Thoracic aorta (tissue), 2 donors: Measurements from ENCODE around the gene SLC37A4. TPM values are rescaled to one million over a fixed set of nuclear protein-coding genes. Genes with fewer than 3 reads are reported as not detected.

Source experiments
- ATAC-seq: fragments of 150-250 bp; one replicate; pipeline ENCODE4 v1.8.0; 2017; ENCODE audit warnings: low read depth; ENCODE audit not compliant: insufficient number of reproducible peaks, low FRiP score
- DNase-seq: peaks from one replicate; pipeline ENCODE4 v3.0.0-alpha.2; 2020; ENCODE audit warnings: low spot score
- H3K27ac ChIP-seq, 2 donors: fragments of 200-600 bp; sonication (generic); 1 replicate in 1 of 2; 2 replicates in 1 of 2; pipeline ENCODE4 v1.5.1; 2016; ENCODE audit warnings: mild to moderate bottlenecking in 2 of 2, moderate library complexity in 2 of 2
- H3K27me3 ChIP-seq: fragments of 200-600 bp; sonication (generic); replicated peaks from 2 replicates; pipeline ENCODE4 v1.6.0; 2016; ENCODE audit warnings: mild to moderate bottlenecking; ENCODE audit not compliant: insufficient read depth
- H3K36me3 ChIP-seq: fragments of 200-600 bp; sonication (generic); one replicate; pipeline ENCODE4 v1.5.1; 2016
- H3K4me1 ChIP-seq, 2 donors: fragments of 200-600 bp; sonication (generic); 1 replicate in 1 of 2; 2 replicates in 1 of 2; pipeline versions ENCODE4 v1.5.1 to v1.6.0; 2016; ENCODE audit warnings: low read depth in 2 of 2, mild to moderate bottlenecking in 1 of 2; ENCODE audit not compliant: control insufficient read depth in 1 of 2
- H3K4me3 ChIP-seq: fragments of 200-600 bp; sonication (generic); 2 replicates; pipeline ENCODE4 v1.5.1; 2016; ENCODE audit warnings: mild to moderate bottlenecking
- H3K9me3 ChIP-seq: fragments of 200-600 bp; sonication (generic); 2 replicates; pipeline ENCODE4 v1.5.1; 2016
- total RNA-seq, 2 donors: library from RNA; depleted of rRNA; stranded (reverse); fragments of >200 nt; gene quantifications; one replicate each; pipeline versions ENCODE4 v1.1.0 to v1.2.3, GENCODE V29; 2016
- TF ChIP-seq, protein P1 (sequence below): fragments of 200-600 bp; sonication (generic); IDR thresholded peaks from one replicate; pipeline ENCODE4 v1.5.1; 2019; ENCODE audit warnings: antibody characterized with exemption

The SLC37A4 gene
- total RNA-seq, 2 donors from 2014 or later = 12.5 to 15.0 TPM

DNA sequence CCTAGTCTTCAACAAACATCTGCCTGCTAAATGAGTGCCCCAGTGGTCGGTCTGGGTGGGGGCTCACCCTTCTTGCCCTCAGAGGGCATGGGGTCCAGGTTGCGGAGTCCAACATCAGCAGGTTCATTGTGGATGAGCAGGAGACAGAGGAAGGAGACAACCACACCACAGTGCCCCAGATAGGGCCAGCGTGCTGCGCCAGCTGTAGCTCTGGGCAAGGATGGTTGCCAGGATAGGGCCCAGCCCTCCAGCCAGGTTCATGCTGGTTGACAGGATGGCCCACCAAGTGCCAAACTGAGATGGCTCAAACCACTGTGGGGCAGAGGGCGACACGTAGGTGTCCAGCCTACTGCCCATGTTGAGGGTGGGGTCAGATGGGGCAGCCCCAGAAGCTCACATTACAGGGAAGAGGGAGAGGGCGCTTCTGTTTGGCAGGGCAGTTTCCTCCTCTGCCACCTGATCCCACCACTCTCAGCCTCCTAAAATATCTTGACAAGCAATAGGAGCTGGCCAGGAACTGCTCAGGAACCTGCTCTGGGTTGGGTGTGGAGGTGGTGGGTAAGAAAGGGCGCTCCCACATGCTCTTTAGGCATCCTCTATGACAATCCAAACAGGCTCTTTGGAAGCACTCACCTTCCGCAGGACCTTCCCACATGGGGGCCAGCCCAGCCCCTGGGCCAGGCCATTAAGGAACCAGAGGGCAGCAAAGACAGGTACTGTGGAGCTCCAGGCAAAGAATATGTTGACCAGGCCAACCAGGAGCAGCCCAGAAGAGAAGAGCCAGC is 2.9 kb downstream of the SLC37A4 start:
- no peak overlapping the region for H3K4me3 ChIP-seq
- no peak for ATAC-seq
- no peaks in the 10 kb centered on the region for H3K27me3 ChIP-seq
- H3K4me1 ChIP-seq = peaks cover 8 to 42% of the 10 kb centered on the region in 2 donors
- no peak for DNase-seq
- no peaks in the 10 kb centered on the region for H3K9me3 ChIP-seq
- TF ChIP-seq, protein P1, sequence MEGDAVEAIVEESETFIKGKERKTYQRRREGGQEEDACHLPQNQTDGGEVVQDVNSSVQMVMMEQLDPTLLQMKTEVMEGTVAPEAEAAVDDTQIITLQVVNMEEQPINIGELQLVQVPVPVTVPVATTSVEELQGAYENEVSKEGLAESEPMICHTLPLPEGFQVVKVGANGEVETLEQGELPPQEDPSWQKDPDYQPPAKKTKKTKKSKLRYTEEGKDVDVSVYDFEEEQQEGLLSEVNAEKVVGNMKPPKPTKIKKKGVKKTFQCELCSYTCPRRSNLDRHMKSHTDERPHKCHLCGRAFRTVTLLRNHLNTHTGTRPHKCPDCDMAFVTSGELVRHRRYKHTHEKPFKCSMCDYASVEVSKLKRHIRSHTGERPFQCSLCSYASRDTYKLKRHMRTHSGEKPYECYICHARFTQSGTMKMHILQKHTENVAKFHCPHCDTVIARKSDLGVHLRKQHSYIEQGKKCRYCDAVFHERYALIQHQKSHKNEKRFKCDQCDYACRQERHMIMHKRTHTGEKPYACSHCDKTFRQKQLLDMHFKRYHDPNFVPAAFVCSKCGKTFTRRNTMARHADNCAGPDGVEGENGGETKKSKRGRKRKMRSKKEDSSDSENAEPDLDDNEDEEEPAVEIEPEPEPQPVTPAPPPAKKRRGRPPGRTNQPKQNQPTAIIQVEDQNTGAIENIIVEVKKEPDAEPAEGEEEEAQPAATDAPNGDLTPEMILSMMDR = no peak
- no peak overlapping the region for H3K27ac ChIP-seq
- peaks cover 14% of the 10 kb centered on the region for H3K36me3 ChIP-seq

DNA sequence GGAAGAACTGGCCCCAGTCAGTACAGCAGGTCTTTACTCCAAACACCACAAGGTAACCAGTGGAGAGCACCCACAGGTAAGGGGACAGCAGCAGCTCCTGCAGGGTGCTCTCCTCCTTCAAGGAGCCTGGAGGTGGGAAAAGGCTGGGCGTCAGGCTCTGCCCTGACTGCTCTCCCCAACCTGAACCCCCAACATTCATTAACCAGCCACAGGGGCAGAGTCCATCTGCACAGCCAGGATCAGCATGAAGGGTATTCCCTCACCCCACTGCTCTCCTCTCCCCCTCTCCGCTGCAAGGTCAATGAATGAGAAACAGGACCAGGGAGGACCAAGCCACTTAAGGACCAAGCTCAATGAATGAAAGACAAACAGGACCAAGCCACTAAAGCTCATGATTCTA is 3.7 kb downstream of the SLC37A4 start:
- Histone ChIP-seq H3K36me3 (peaks cover 19% of the 10 kb centered on the region), H3K9me3 (no peaks in the 10 kb centered on the region), H3K27me3 (no peaks in the 10 kb centered on the region), H3K4me1 (peaks cover 8 to 42% of the 10 kb centered on the region in 2 donors), H3K4me3 (no peak overlapping the region), H3K27ac (no peak overlapping the region)
- ATAC-seq (no peak), DNase-seq (no peak)
- TF ChIP-seq, protein P1 = no peak

DNA sequence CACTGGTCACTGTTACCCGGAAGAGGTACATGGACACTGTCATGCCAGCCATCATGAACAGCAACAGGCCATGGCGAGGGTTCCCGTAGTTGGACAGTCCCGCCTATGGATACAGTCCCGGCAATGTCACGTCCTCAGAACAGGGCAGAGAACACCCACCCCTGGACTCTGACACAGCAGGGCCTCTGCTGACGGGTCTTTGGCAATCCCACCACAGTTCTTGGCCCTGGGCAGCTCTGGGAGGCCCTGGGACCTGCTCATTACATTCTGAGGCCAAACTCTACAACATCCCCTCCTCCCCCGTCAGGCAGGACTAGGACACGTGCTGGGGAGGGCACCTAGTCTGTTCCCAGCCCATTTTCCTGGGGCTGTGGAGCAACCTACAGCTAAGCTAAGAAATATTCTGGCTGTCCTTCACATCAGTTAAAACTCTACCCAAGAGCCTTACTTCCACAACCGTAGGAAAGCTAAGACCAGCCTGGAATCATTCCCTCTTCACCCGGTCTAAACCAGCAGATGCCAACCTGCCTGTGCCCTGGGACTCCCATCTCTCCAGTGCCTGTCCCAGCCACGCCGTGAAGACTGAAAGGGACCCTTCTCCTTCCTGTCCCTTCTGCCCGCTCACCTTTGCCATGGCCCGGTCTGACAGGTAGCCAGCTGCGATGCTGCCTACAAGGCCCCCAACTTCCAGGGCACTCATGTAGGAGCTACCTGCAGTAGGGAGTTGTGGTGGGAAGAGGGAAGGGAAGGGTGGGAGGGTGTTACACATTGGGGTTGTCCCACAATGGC is 4.5 kb downstream of the SLC37A4 start:
- peaks cover 26% of the 10 kb centered on the region for H3K36me3 ChIP-seq
- H3K27ac ChIP-seq = peak overlapping the region in 1 of 2 donors; percentile 61
- H3K9me3 ChIP-seq = no peaks in the 10 kb centered on the region
- H3K4me1 ChIP-seq = peaks cover 13 to 45% of the 10 kb centered on the region in 2 donors
- no peak overlapping the region for H3K4me3 ChIP-seq
- ATAC-seq (no peak), DNase-seq (no peak)
- TF ChIP-seq, protein P1 = no peak
- no peaks in the 10 kb centered on the region for H3K27me3 ChIP-seq

DNA sequence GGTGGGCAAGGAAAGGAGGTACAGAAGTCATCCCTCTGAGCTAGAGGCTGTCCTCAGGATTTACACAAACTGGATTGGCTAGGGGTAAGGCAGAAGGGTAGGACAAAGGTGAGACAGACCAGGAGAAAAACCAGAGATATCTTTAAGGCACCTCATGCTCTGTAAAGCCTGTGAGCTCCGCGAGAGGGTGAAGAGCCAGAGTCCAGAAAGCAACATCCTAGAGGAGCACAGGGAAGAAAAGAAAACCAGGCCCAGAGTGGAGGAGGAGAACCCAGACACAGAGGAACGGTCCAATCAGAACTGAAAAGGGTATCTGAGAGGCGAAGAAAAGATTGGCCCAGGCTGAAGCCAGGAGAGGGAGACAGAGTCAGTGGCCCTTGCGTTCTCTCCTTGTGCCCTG is 5.1 kb downstream of the SLC37A4 start:
- Histone ChIP-seq H3K27me3 (no peaks in the 10 kb centered on the region), H3K27ac (peak overlapping the region; percentile 39 to 61), H3K9me3 (no peaks in the 10 kb centered on the region), H3K4me1 (peaks cover 13 to 48% of the 10 kb centered on the region in 2 donors), H3K36me3 (peaks cover 26% of the 10 kb centered on the region), H3K4me3 (no peak overlapping the region)
- TF ChIP-seq, protein P1 = no peak
- DNase-seq = no peak
- ATAC-seq = no peak

DNA sequence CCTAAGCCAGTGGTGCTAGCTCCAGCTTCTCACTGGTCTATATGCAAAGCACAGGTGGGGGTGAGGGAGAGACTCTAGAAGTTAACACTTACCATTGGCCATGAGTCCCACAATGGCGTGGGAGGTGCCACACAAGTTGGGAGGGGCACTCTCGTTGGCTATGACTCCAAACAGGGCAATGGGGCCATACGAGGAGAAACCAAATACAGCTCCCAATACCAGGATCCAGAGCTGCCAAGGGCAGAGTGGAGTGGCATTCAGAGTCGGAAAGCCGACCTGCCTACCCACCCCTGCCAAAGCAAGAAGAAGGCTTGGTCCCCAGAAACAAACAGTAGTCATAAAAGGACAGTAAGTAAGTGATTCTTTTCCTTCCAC is 5.6 kb downstream of the SLC37A4 start:
- DNase-seq (no peak), ATAC-seq (no peak)
- Histone ChIP-seq H3K9me3 (no peaks in the 10 kb centered on the region), H3K27ac (peak overlapping the region; percentile 39 to 61), H3K36me3 (peaks cover 26% of the 10 kb centered on the region), H3K4me3 (no peak overlapping the region), H3K4me1 (peaks cover 16 to 50% of the 10 kb centered on the region in 2 donors), H3K27me3 (no peaks in the 10 kb centered on the region)
- TF ChIP-seq, protein P1 = no peak
